Superior temporal gyrus (tissue), 1 donor: ENCODE results near the gene CCDC70.
"Not testable (repeated sequence)": the region's sequence is repeated elsewhere in the genome, so short reads cannot be mapped to it uniquely, and the experiment has no call there.

ENCODE experiments used
- DNase-seq: peaks from one replicate; pipeline ENCODE4 v3.0.0-alpha.2; 2016; ENCODE audit errors: extremely low spot score

CCDC70 gene

DNA sequence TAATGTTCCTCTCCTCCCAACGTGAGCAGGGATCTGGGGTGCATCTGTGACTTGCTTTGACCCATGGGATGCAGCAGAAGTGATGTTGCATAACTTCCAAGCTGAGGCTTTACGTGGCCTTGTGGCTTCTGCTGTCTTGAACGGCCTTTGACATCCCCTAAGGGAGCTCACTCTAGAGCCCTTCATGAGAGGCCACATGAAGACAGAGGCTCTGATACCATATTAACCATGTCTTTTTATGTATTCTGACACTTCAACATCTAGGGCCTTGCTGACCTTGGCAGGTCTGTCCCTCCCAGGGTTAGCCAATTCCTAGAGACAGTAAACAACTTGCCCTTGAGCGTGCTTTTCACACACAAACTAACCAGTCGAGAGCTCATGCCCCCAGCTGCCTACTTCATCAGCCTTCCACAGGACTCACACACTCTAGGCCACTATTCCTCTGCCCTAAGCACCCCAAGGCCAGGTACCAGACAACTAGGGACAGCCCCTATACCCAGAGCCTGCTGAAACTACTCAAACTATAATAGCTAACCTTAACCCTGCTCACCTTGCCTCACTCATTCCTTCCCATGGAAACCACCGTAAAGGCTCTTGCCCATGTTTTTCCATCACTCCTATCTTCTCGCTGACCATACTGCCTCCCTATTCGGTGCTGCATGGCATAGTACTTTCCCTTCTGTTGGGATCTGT, 45.4 kb downstream of the CCDC70 start:
- no peak for DNase-seq

DNA sequence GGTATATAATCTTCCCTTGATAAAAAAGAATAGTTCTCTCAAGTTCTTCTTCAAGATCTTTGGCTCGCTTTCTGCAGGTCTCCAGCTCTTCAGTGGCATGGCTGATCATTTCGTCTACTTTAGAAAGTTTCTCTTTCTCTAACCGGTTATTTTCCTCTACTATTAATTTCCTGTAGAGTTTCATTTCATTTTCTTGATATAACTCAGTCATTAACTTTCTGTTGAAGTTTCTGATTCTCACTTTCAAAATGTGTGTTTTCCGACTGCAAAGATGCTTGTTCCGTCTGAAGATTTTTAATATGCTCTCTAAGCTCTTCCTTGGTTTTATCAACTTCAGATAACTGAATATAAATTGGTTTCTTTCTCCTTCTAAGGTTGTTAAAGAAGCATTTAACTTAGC, 47.5 kb downstream of the CCDC70 start:
- not testable (repeated sequence) for DNase-seq

DNA sequence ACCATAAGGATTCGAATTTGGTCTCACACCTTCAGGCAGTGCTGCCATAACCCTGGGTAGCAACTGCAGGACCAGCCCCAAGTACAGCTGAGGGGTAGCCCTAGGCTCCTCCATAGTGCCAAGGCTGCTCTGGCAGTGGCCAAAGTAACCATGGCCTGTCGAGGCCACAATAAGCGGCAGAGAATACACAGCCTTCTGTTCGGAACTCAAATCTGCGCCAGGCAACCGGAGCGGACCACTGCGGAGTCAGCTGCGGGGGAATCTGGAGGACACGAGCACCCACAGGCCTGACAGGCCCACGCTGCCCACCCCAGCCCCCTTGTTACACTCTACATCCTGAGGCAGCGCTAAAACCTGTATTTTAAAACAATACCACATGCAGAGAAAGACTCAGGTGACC, 48.7 kb downstream of the CCDC70 start:
- no peak for DNase-seq

DNA sequence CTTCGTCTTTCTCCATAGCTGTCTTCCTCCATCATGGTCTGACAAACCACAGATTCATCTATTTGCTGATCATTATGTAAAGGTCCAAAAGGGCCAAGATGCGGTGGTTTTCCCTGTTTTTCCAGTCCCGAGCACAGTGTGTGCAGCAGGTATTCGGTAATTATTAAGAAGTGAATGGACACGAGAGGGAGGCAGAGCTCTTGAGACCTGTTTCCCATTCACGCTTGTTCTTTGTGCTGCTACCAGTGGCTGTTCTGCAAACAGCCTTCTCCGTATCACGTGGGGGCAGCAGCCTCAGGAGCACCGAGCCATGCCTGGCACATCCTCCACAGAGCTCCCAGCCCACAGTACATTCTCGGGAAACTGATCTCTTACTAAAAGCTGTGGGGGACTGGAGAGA, 50.3 kb downstream of the CCDC70 start:
- peak; percentile 77 for DNase-seq

DNA sequence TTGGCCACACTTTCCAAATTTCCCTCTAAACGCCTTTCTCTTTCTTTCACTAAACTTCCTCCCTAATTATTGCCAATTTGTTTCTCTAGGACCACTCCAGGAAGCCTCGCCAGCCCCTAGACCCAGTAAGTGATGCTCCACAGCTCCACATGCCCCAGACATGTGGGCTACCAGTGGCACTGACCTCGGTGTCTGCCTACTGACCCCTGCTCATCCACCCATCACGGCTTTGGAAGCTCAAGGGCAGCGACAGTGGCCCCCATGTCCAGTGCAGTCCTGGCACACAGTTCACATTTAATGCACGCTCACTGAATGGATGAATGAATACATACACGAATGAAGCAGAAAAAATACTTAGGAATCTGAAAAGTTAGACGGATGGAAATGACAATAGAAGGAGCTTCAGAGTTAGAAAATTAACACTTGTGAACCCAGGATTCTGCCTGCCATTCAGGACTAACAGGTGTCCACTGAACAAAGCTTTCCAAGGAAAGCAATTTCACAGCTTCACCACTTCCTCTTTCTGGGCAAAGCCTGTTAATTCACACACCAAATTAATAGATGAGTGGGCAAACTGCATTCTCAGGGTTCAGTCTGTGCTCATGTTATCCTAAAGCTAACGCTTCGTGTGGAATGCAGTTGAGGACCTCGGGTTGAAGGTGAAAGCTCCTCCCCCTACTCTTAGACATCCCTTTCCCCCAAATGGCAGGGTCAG, 50.9 kb downstream of the CCDC70 start:
- DNase-seq: no peak

DNA sequence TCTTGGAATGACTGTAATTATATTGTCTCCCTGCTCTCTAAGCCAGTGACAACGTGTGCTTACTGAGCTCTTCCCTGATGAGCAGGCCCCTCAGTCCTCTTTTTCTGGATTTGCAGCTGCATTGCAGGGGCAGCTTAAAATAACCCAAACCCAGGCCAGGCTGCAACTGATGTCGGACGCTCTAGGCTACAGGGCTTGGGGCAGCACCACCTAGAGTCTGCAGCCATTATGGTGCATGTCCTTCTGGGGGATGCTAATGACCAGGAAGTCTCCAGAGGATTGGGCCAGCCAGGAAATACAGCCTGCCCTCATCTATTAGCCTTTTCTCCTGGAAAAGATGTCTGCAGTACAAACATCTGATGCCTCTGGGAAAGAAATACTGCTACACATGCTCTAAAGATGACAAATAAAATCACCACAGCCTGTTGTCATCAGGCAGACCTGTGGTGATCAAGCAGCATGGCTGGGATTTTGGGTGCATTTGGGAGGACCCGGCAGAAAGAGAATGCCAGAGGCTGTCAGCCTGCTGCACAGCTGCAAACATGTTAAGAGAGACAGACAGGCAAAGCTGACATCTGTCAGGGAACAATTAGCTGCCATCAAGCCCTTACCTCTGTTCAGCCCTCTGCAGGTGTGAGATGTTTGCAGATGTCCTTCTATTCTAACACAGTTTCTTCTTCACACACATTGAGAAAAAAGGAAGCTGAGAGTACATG, 51.8 kb downstream of the CCDC70 start:
- DNase-seq: peak; percentile 41

DNA sequence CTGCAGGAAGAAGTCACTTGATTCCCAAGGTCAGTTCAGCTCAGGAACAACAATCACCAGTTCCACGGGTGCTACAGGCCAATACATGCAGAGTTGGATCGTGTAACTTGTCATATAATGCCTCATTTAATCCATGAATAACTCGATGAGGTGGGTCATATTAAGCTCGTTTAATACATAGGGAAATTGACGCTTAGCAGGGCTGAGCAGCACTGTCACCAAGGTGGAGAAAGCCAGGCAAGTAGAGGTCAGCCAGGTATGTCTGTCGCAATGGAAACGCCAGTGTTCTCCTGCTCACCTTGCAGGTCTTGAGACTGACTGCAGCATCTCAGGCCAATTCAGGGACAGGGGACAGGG, 52.3 kb downstream of the CCDC70 start:
- no peak for DNase-seq
